Activated CD8-positive, alpha-beta T cell treated with anti-CD3 and anti-CD28 coated beads, Interleukin-2, amount 10 ng/mL, durations not matched to agents 7 days and 5 days (primary cell): ENCODE measurements around the gene CEP63. TPM values are rescaled to one million over a fixed set of nuclear protein-coding genes. Genes with fewer than 3 reads are reported as not detected.

ENCODE experiments used
- ATAC-seq: fragments of 150-1000 bp; cut with Tn5 transposase; one replicate; pipeline ENCODE4 v1.10.0; 2021; ENCODE audit warnings: moderate library complexity
- CTCF ChIA-PET: fragments of 350-600 bp; sonication (Branson Sonifier 250); formaldehyde crosslinking; loops from one replicate; lab custom pipeline; 2021; ENCODE audit warnings: antibody characterized with exemption; lab: Charles Lee
- POLR2A ChIA-PET: fragments of 350-600 bp; sonication (Branson Sonifier 250); formaldehyde crosslinking; loops from one replicate; lab custom pipeline; 2021; ENCODE audit warnings: antibody characterized with exemption; lab: Charles Lee
- DNase-seq: peaks from one replicate; pipeline ENCODE4 v3.0.0-alpha.2; 2020
- H3K27ac Mint-ChIP-seq: one replicate; pipeline ENCODE4 v1.8.0; 2021; ENCODE audit warnings: mild to moderate bottlenecking, mixed read lengths
- H3K27me3 Mint-ChIP-seq: one replicate; pipeline ENCODE4 v1.8.0; 2021; ENCODE audit warnings: low read depth, mixed read lengths
- H3K36me3 Mint-ChIP-seq: one replicate; pipeline ENCODE4 v1.8.0; 2021; ENCODE audit warnings: low read depth, mixed read lengths
- H3K4me1 Mint-ChIP-seq: one replicate; pipeline ENCODE4 v1.8.0; 2021; ENCODE audit warnings: low read depth, mixed read lengths
- H3K4me3 Mint-ChIP-seq: one replicate; pipeline ENCODE4 v1.8.0; 2021; ENCODE audit warnings: mild to moderate bottlenecking, mixed read lengths
- H3K9me3 Mint-ChIP-seq: one replicate; pipeline ENCODE4 v1.8.0; 2022; ENCODE audit warnings: mixed read lengths; ENCODE audit not compliant: insufficient read depth
- total RNA-seq, 2 experiments: library from RNA; stranded (reverse); gene quantifications; one replicate each; pipeline ENCODE4 v1.2.3, GENCODE V29; 2021

Gene CEP63
- total RNA-seq, 2 experiments from 2014 or later: 26.5 to 27.7 TPM

DNA sequence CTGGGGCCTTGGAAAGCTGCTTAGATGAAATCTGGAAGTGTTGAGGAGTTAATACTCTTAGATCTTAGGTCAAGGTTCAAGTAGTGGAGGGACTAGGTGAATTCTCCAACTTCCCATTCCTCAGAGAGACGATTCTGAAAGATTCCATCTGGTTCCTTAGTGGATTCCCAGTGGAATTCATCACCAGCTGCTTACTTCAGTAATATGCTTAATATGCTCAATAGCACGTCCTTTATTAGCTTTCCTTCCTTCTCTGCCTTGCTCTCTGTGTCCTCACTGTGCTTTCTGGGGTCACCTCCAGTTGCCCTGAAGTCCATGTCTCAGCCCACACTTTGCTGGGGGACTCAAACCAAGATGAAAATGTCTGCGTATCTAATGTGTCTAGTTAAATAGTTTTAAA lies 31.0 kb downstream of the CEP63 start:
- H3K4me1 Mint-ChIP-seq: peaks cover 6% of the 10 kb centered on the region
- no peak overlapping the region for H3K4me3 Mint-ChIP-seq
- no peak overlapping the region for H3K27ac Mint-ChIP-seq
- DNase-seq (no peak), ATAC-seq (no peak)
- no peaks in the 10 kb centered on the region for H3K27me3 Mint-ChIP-seq
- ChIA-PET CTCF (no interaction called here), POLR2A (no interaction called here)
- peaks cover 38% of the 10 kb centered on the region for H3K36me3 Mint-ChIP-seq
- peaks cover 15% of the 10 kb centered on the region for H3K9me3 Mint-ChIP-seq

DNA sequence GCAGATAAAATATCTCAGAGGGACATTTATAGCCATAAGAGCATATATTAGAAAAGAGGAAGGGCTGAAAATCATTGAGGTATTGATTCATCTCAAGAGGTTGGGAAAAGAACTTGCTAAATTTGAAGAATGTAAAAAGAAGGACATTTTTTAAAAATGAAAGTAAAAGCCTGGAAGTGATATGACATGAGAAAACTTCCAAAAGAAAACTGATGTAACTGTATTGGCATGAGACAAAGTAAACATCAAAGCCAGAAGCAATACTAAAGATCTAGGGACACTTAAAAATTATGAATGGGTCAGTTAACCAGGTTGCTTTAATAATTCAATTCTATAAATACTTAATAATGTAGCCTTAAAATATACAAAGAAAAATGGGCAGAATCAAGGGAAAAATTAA lies 31.9 kb downstream of the CEP63 start:
- Mint-ChIP-seq H3K4me1 (peaks cover 6% of the 10 kb centered on the region), H3K27ac (no peak overlapping the region)

DNA sequence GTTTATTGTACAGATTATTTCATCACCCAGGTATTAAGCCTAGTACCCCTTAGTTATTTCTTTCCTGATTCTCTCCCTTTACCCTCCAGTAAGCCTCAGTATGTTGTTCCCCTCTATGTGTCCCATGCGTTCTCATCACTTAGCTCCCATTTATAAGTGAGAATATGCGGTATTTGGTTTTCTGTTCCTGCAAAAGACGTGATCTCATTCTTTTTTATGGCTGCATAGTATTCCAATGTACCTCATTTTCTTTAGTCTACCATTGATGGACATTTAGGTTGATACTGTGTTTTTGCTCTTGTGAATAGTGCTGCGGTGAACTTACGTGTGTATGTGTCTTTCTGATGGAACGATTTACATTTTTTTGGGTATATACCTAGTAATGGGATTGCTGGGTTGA lies 36.7 kb downstream of the CEP63 start:
- Mint-ChIP-seq H3K27me3 (no peaks in the 10 kb centered on the region), H3K4me1 (peaks cover 3% of the 10 kb centered on the region), H3K9me3 (peaks cover 46% of the 10 kb centered on the region), H3K36me3 (peaks cover 56% of the 10 kb centered on the region), H3K27ac (no peak overlapping the region), H3K4me3 (no peak overlapping the region)
- ChIA-PET POLR2A (no interaction called here), CTCF (no interaction called here)
- ATAC-seq (no peak), DNase-seq (no peak)

More for the DNA sequence above, 31.9 kb downstream of the CEP63 start:
- ChIA-PET POLR2A (no interaction called here), CTCF (no interaction called here)
- no peak overlapping the region for H3K4me3 Mint-ChIP-seq
- DNase-seq: no peak
- H3K36me3 Mint-ChIP-seq: peaks cover 42% of the 10 kb centered on the region
- H3K27me3 Mint-ChIP-seq: no peaks in the 10 kb centered on the region
- no peak for ATAC-seq
- peaks cover 22% of the 10 kb centered on the region for H3K9me3 Mint-ChIP-seq

DNA sequence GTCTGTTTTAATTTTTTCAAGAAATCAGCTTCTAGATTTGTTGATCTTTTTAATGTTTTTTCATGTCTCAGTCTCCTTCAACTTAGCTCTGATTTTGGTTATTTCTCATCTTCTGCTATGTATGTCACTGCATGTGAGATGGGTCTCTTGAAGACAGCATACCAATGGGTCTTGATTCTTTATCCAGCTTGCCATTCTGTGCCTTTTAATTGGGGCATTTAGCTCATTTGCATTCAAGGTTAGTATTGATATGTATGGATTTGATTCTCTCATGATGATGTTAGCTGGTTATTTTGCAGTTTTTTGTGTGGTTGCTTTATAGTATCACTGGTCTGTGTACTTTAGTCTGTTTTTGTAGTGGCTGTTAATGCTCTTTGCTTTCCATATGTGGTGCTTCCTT lies 39.4 kb downstream of the CEP63 start:
- Mint-ChIP-seq H3K4me3 (no peak overlapping the region), H3K27ac (no peak overlapping the region), H3K36me3 (peaks cover 54% of the 10 kb centered on the region), H3K9me3 (peaks cover 45% of the 10 kb centered on the region), H3K27me3 (no peaks in the 10 kb centered on the region), H3K4me1 (no peaks in the 10 kb centered on the region)
- DNase-seq: no peak
- POLR2A ChIA-PET: no interaction called here
- no peak for ATAC-seq
- CTCF ChIA-PET: interaction anchor here (1.2 to 1.4 kb wide), 2 partner anchors 38 to 52 kb away, joined by 3 read pairs; no protein-coding TSS in a partner anchor

GRCh38 chr3:134526319-134526718 lies 40.5 kb downstream of the CEP63 start:
- Mint-ChIP-seq H3K9me3 (peaks cover 42% of the 10 kb centered on the region), H3K4me3 (no peak overlapping the region), H3K4me1 (no peaks in the 10 kb centered on the region), H3K36me3 (peaks cover 50% of the 10 kb centered on the region), H3K27me3 (no peaks in the 10 kb centered on the region), H3K27ac (no peak overlapping the region)
- ATAC-seq: no peak
- ChIA-PET CTCF (interaction anchor here (0.9 to 1.2 kb wide), 2 partner anchors 13 to 39 kb away, joined by 3 read pairs; no protein-coding TSS in a partner anchor), POLR2A (no interaction called here)
- no peak for DNase-seq

DNA sequence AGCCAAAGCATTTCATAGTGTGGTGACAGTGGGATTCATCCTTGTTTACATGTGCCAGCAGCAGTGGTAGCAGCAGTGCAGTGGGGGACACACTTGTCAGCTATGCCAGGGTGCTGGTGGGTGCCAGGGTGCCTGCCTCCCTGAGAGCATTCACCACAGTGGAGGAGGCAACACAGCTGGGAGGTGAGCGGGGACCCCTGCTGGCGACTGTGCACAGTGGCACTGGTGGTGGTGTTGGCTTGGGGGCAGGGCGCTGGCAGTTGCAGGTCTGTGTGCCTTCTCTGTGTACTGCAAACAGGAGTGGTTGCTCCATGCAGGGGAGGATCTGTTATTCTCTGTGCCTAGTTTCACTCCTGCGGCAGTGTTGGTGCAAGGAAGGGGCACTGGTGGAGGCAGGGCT lies 41.2 kb downstream of the CEP63 start:
- no peak overlapping the region for H3K27ac Mint-ChIP-seq
- H3K4me1 Mint-ChIP-seq: no peaks in the 10 kb centered on the region
- DNase-seq (no peak), ATAC-seq (no peak)
- POLR2A ChIA-PET: no interaction called here
- peaks cover 37% of the 10 kb centered on the region for H3K9me3 Mint-ChIP-seq
- H3K36me3 Mint-ChIP-seq: peaks cover 46% of the 10 kb centered on the region
- no peak overlapping the region for H3K4me3 Mint-ChIP-seq
- CTCF ChIA-PET: no interaction called here
- H3K27me3 Mint-ChIP-seq: no peaks in the 10 kb centered on the region

DNA sequence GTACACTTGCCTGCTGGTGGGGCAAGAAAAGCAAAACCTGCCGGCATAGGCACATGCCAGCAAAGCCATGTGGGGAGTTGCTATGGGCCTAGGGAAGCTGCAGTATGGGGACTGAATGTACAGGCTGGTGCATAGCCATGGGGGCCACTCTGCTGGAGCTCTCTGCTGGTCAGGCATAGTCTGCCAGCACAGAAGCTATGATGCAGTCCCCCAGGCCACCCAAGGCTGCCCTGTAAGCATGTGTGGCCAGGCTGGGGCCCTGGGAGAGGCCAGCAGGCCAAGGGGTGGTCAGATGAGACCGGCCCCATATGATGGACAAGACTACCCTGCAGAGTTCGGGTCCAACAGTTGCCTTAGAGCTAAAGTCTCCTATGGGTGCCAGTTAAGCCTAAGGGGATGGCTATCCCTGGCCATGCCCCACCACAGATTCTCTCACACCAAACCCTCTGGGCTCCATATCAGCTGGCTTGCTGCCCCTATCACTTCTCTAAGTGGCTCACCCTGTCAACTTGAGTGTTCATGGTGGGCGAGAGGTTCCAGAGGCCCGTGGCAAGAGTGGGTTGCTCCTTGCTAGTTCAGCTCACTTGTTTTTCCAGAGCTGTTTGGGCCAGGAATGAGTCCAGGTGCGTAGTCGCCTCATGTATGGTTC lies 41.8 kb downstream of the CEP63 start:
- ChIA-PET POLR2A (no interaction called here), CTCF (no interaction called here)
- Mint-ChIP-seq H3K27me3 (no peaks in the 10 kb centered on the region), H3K4me3 (no peak overlapping the region), H3K27ac (no peak overlapping the region), H3K36me3 (peaks cover 42% of the 10 kb centered on the region), H3K9me3 (peaks cover 34% of the 10 kb centered on the region), H3K4me1 (no peaks in the 10 kb centered on the region)
- DNase-seq: no peak
- no peak for ATAC-seq

- no peak for ATAC-seq
- ChIA-PET CTCF (interaction anchor here (0.9 to 1.6 kb wide), 4 partner anchors 10 to 42 kb away, joined by 3 to 4 read pairs (median 4); no protein-coding TSS in a partner anchor), POLR2A (no interaction called here)
- Mint-ChIP-seq H3K27me3 (no peaks in the 10 kb centered on the region), H3K9me3 (no peaks in the 10 kb centered on the region), H3K4me3 (no peak overlapping the region), H3K27ac (no peak overlapping the region), H3K36me3 (peaks cover 23% of the 10 kb centered on the region), H3K4me1 (peaks cover 1% of the 10 kb centered on the region)
- DNase-seq: no peak
Measured at GRCh38 chr3:134533493-134533892, 47.6 kb downstream of the CEP63 start.

- no peaks in the 10 kb centered on the region for H3K9me3 Mint-ChIP-seq
- ChIA-PET POLR2A (no interaction called here), CTCF (no interaction called here)
- H3K4me1 Mint-ChIP-seq: peaks cover 1% of the 10 kb centered on the region
- H3K4me3 Mint-ChIP-seq: no peak overlapping the region
- ATAC-seq: no peak
- no peaks in the 10 kb centered on the region for H3K27me3 Mint-ChIP-seq
- peaks cover 21% of the 10 kb centered on the region for H3K36me3 Mint-ChIP-seq
- H3K27ac Mint-ChIP-seq: no peak overlapping the region
- no peak for DNase-seq
Measured at GRCh38 chr3:134535186-134535970, 49.5 kb downstream of the CEP63 start.

- CTCF ChIA-PET: no interaction called here
- POLR2A ChIA-PET: no interaction called here
- H3K4me1 Mint-ChIP-seq: peaks cover 1% of the 10 kb centered on the region
Measured at GRCh38 chr3:134536781-134537180, 50.9 kb downstream of the CEP63 start.

DNA sequence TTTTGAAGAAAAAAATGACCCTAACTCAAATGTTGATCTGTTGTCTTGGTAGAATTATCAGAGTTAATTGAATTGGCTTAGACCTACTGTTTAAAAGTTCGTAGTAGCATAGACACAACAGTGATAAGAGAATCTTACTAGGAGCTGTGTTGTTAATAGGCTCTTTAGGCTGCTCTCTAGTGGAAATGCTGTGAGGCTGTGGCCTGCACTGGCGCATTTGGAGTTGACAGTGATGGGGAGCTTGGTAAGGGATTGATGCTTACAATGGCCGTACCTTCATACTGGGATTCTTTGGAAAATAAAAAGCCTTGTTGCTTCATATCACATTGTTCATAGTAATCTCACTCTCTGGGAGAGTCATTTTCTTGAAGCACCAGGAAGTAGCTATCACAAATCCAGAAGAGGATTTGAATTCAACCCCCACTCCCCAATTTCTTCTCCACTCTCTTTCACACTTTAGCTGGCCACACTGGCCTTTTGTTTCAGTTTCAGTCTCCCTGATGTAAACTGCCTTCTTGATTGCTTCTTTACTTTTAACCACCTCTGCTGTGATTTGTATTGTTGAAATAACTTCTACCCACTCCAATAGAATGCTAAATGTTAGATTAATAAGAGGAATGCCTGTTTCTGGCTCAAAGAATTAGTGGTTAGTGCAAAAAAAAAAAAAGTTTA lies 56.6 kb downstream of the CEP63 start:
- Mint-ChIP-seq H3K4me1 (peaks cover 16% of the 10 kb centered on the region), H3K27me3 (no peaks in the 10 kb centered on the region), H3K36me3 (peaks cover 19% of the 10 kb centered on the region), H3K9me3 (no peaks in the 10 kb centered on the region), H3K4me3 (no peak overlapping the region), H3K27ac (no peak overlapping the region)
- DNase-seq (no peak), ATAC-seq (no peak)
- CTCF ChIA-PET: no interaction called here
- POLR2A ChIA-PET: interaction anchor here (0.9 kb wide), 1 partner anchor 57 kb away, joined by 3 read pairs; the partner anchor contains the start of genes ANAPC13 and CEP63

More at GRCh38 chr3:134536781-134537180, 50.9 kb downstream of the CEP63 start:
- no peaks in the 10 kb centered on the region for H3K9me3 Mint-ChIP-seq
- no peak overlapping the region for H3K4me3 Mint-ChIP-seq
- H3K27ac Mint-ChIP-seq: no peak overlapping the region
- H3K27me3 Mint-ChIP-seq: no peaks in the 10 kb centered on the region
- DNase-seq (no peak), ATAC-seq (no peak)
- peaks cover 20% of the 10 kb centered on the region for H3K36me3 Mint-ChIP-seq

DNA sequence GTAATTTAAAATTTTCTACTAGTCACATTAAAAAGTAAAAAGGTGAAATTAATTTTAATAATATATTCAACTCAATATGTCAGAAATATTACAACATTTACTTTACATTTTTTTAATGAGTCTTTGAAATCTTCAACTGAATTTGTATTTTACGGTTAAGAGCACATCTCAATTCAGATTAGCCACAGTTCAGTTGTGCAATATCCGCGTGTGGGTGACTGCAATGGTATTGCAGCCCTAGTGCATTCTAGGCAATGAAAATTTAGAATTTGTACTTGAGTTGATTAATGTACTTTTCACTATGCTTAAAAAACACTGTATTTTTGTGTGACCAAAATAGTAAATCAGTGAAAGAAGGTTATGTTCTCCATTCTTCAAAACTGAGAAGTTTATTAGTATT lies 57.3 kb downstream of the CEP63 start:
- CTCF ChIA-PET: interaction anchor here (1.0 kb wide), 1 partner anchor 9 kb away, joined by 3 read pairs; no protein-coding TSS in a partner anchor
- no peaks in the 10 kb centered on the region for H3K9me3 Mint-ChIP-seq
- no peak for ATAC-seq

More for the DNA sequence above, 57.3 kb downstream of the CEP63 start:
- POLR2A ChIA-PET: no interaction called here
- Mint-ChIP-seq H3K4me1 (peaks cover 16% of the 10 kb centered on the region), H3K27me3 (no peaks in the 10 kb centered on the region), H3K27ac (no peak overlapping the region), H3K36me3 (peaks cover 17% of the 10 kb centered on the region), H3K4me3 (no peak overlapping the region)
- DNase-seq: no peak
